Heart right ventricle (tissue), 16 donors: ENCODE data around the gene CPNE5. TPM values are rescaled to one million over a fixed set of nuclear protein-coding genes. Genes with fewer than 3 reads are reported as not detected.

Experiments
- ATAC-seq, 8 donors: fragments of 200-7000 bp; cut with Tn5 transposase; one replicate each; pipeline ENCODE4 v1.9.1; 2020; ENCODE audit warnings: mild to moderate bottlenecking in 8 of 8, moderate library complexity in 8 of 8, moderate number of reproducible peaks in 1 of 8
- DNase-seq, 2 donors: peaks; one replicate each; pipeline ENCODE4 v3.0.0-alpha.2; 2020
- H3K27ac ChIP-seq, 10 donors: fragments of 200-600 bp; sonication (generic) in 2 of 10; one replicate each; pipeline versions ENCODE4 v1.5.0 to v1.8.0; 2020 to 2022; ENCODE audit warnings: mild to moderate bottlenecking in 3 of 10
- H3K27me3 ChIP-seq, 7 donors: fragments of 200-600 bp; one replicate each; pipeline ENCODE4 v1.8.0; 2021 to 2022; ENCODE audit warnings: mild to moderate bottlenecking in 2 of 7
- H3K36me3 ChIP-seq, 9 donors: fragments of 200-600 bp; sonication (generic) in 1 of 9; one replicate each; pipeline versions ENCODE4 v1.5.0 to v1.8.0; 2020 to 2022; ENCODE audit warnings: mild to moderate bottlenecking in 2 of 9
- H3K4me1 ChIP-seq, 9 donors: fragments of 200-600 bp; sonication (generic) in 1 of 9; one replicate each; pipeline versions ENCODE4 v1.5.0 to v1.8.0; 2020 to 2022; ENCODE audit warnings: mild to moderate bottlenecking in 4 of 9
- H3K4me3 ChIP-seq, 10 donors: fragments of 200-600 bp; sonication (generic) in 2 of 10; one replicate each; pipeline versions ENCODE4 v1.5.0 to v1.8.0; 2020 to 2022; ENCODE audit warnings: mild to moderate bottlenecking in 7 of 10, moderate library complexity in 2 of 10
- H3K9me3 ChIP-seq, 11 donors: fragments of 200-600 bp in 10 of 11; sonication (generic) in 2 of 11; one replicate each; pipeline versions ENCODE4 v1.5.0 to v1.8.0; 2013 to 2022; ENCODE audit warnings: mild to moderate bottlenecking in 2 of 11, control low read depth in 1 of 11, moderate library complexity in 1 of 11
- WGBS, 2 donors: extraction: QIAGEN DNeasy Blood & Tissue Kit; methylation state at CpG; one replicate each; pipeline ENCODE4 v1.1.7; 2013; ENCODE audit warnings: inconsistent platforms in 1 of 2; 5-methylcytosine and 5-hydroxymethylcytosine counted together
- intact Hi-C, 10 donors: fragments of 100-400 bp; cut with DNase I; formaldehyde crosslinking; loops; one replicate each; pipeline versions ENCODE4 v1.11.1 to v1.14.2; 2022
- polyA plus RNA-seq, 2 donors: library from polyadenylated mRNA; stranded (reverse); fragments of 200-250 nt; gene quantifications; one replicate each; pipeline ENCODE4 v1.2.3, GENCODE V29; 2013
- total RNA-seq, 10 donors: library from RNA; stranded (reverse); fragmentation: NEBNext Ultra II Directional in 3 of 10; extraction: Animal tissue kit (Norgen Biotek cat#: 25700) in 3 of 10; gene quantifications; one replicate each; pipeline versions ENCODE4 v1.2.1 to v1.2.4, GENCODE V29; 2021 to 2023
- TF ChIP-seq, protein P1 (sequence below), 9 donors: fragments of 200-600 bp; sonication (generic) in 2 of 9; IDR thresholded peaks; one replicate each; pipeline versions ENCODE4 v1.5.0 to v1.8.0; 2021 to 2022; ENCODE audit warnings: antibody characterized with exemption in 9 of 9, mild to moderate bottlenecking in 5 of 9, moderate library complexity in 1 of 9
- donor health status: Arrhythmogenic right ventricular cardiomyopathy.
- donor health status: ischemic (EF 13 %, LVEDD 7.1; RV severe dilation, severe dysfunction).
- donor health status: healthy with polysubstance abuse.
- donor health status: DM: no; HTN: yes; CAD: no.
- donor health status: DM: no; HTN: no; CAD: no.
- donor health status: ischemic (EF 25% LVEDD 6.9; RV normal size, moderate dysfunction).
- donor health status: ischemic (EF 25% LVEDD 5.7; RV mildly dilated, moderate dysfunction).
- donor health status: healthy.
- donor health status: DM: yes; HTN: yes; CAD: no.
- donor health status: Ischemic cardiomyopathy.
- donor health status: ischemic (EF 35%, LVEDD 5.7; RV mildly dilated, moderate dysfunction).
- donor health status: nonischemic (EF 11% LVEDD 7.7; RV severe dilation, severe dysfunction).
- donor health status: DM: yes; HTN: yes; CAD: no.
- donor health status: PGD.
- donor health status: ischemic (EF 29% LVEDD 5.4; RV normal size, mild dysfunction).
- donor health status: nonischemic (EF 23%, LVEDD 6.1; RV moderate dilation, normal function).

Gene CPNE5
- total and polyA plus RNA-seq, 12 donors = 2.8 to 98.2 (median 24.4) TPM

DNA sequence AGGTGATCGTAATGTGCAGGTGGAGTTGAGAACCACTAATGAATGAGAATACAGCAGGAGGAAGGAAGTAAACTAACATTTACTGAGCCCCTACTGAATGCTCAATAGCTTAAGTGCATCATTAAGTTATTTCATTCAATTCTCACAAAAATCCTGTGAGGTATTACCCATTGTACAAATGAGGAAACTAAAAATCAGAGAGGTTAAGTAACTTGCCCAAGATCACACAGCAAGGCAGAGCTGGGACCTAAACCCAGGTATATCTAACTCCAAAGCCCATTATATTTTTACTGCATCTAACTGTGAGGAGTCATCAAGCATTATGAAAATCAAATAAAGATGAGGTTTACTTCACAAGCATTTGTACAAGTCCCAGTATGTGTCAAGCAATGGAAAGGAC is 35.3 kb downstream of the CPNE5 start:
- 75 to 85% methylated on average over 1 of the region's 1 CpG for WGBS, 2 donors
- H3K4me3 ChIP-seq = no peak overlapping the region
- DNase-seq = no peak
- H3K27me3 ChIP-seq = no peaks in the 10 kb centered on the region
- H3K36me3 ChIP-seq = peaks cover 0 to 6% (median 0%) of the 10 kb centered on the region in 9 donors
- no peaks in the 10 kb centered on the region for H3K9me3 ChIP-seq
- no peak overlapping the region for H3K27ac ChIP-seq
- TF ChIP-seq, protein P1, sequence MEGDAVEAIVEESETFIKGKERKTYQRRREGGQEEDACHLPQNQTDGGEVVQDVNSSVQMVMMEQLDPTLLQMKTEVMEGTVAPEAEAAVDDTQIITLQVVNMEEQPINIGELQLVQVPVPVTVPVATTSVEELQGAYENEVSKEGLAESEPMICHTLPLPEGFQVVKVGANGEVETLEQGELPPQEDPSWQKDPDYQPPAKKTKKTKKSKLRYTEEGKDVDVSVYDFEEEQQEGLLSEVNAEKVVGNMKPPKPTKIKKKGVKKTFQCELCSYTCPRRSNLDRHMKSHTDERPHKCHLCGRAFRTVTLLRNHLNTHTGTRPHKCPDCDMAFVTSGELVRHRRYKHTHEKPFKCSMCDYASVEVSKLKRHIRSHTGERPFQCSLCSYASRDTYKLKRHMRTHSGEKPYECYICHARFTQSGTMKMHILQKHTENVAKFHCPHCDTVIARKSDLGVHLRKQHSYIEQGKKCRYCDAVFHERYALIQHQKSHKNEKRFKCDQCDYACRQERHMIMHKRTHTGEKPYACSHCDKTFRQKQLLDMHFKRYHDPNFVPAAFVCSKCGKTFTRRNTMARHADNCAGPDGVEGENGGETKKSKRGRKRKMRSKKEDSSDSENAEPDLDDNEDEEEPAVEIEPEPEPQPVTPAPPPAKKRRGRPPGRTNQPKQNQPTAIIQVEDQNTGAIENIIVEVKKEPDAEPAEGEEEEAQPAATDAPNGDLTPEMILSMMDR (IDR thresholded peaks at IDR 0.05) = no peak
- ATAC-seq = no peak
- intact Hi-C loops = no loop called here
- peaks cover 0 to 9% (median 0%) of the 10 kb centered on the region in 9 donors for H3K4me1 ChIP-seq

DNA sequence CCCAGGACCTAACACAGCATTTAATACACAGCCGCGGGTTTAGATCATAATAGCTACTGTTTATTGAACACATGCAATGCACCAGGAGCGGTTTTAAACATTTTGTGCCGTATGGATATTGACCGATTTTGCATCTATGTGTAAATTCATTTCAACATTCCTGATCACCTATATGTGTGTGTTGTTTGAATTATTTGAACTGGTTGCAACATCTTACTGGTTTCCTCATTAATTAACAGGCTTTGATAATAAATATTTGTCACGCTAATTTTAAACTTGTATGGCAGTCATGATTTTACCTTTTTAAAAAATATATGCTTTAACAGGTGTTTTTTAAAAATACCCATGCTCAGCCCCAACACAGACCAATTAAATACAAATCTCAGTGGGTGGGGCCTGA is 35.8 kb downstream of the CPNE5 start:
- Histone ChIP-seq H3K27ac (no peak overlapping the region), H3K4me1 (peaks cover 0 to 9% (median 0%) of the 10 kb centered on the region in 9 donors), H3K4me3 (no peak overlapping the region), H3K9me3 (no peaks in the 10 kb centered on the region), H3K36me3 (peaks cover 0 to 7% (median 0%) of the 10 kb centered on the region in 9 donors), H3K27me3 (no peaks in the 10 kb centered on the region)
- 98% methylated on average over 6 of the region's 6 CpGs for WGBS, 2 donors
- intact Hi-C loops = no loop called here
- DNase-seq (no peak), ATAC-seq (no peak)
- TF ChIP-seq, protein P1 (IDR thresholded peaks at IDR 0.05) = no peak

DNA sequence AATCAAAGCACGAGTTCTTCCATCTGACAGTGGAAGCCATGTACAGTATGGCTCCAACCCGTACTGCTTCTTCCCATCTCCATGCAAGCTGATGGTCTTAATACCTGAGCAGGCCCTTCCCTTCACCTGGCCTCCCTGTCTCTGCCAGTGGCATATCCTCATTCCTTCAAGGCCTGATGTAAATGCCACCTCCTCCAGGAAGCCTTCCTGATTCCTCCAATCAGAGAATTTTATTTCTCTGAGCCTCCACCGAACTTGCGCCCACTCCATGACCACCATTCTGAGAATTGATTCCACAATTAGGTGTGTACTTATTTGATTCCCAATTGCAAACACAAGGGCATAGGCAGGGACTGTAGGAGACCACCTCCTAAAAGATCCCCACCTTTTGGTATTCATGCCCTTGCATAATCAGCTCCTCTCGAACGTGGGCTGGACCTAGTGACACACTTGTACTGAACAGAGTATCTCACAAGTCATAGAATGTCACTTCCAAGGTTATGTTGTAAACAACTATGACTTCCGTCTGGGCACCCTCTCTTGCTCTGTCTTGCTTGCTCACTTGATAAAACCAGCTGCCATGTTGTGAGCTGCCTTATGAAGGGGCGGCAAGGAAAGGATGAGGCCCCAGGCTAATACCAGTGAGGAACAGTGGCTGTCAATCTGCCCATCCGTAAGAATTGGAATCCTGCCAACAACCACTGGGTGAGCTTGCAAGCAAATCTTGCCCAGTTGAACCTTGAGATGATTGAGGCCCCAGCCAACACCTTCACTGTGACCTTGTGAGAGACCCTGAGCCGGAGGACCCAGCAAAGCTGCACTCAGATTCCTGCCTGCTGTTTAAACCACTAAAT is 38.8 kb downstream of the CPNE5 start:
- H3K27me3 ChIP-seq = no peaks in the 10 kb centered on the region
- no peaks in the 10 kb centered on the region for H3K9me3 ChIP-seq
- DNase-seq = no peak
- intact Hi-C loops = no loop called here
- TF ChIP-seq, protein P1 (IDR thresholded peaks at IDR 0.05) = no peak
- ATAC-seq = no peak
- 75 to 78% methylated on average over 10 of the region's 10 CpGs for WGBS, 2 donors
- H3K27ac ChIP-seq = no peak overlapping the region
- no peak overlapping the region for H3K4me3 ChIP-seq
- H3K4me1 ChIP-seq = peaks cover 0 to 9% (median 0%) of the 10 kb centered on the region in 9 donors
- peaks cover 0 to 19% (median 0%) of the 10 kb centered on the region in 9 donors for H3K36me3 ChIP-seq

DNA sequence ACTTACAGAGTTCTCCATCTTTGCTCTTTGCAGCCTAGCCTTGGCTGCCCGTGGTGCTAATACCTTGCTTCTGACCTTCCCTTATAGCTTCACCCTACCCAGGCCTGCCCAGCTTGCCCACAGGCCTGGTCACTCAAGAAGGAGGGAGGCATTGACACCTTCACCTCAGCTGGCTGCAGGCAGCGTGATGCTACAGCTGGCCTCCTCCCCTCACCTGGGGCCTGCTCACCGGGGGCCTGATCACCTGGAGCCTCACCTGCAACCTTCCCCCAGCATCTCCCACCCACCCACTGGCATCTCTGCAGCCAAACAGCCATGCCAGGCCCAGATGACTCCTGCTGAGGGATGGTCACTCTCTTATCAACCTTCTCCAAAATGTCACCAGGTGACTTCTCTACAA is 40.4 kb downstream of the CPNE5 start:
- WGBS, 2 donors = 90 to 92% methylated on average over 3 of the region's 3 CpGs
- Histone ChIP-seq H3K36me3 (peaks cover 0 to 19% (median 0%) of the 10 kb centered on the region in 9 donors), H3K27me3 (no peaks in the 10 kb centered on the region), H3K9me3 (no peaks in the 10 kb centered on the region), H3K4me1 (peaks cover 0 to 6% (median 0%) of the 10 kb centered on the region in 9 donors), H3K27ac (no peak overlapping the region), H3K4me3 (no peak overlapping the region)
- intact Hi-C loops = no loop called here
- no peak for DNase-seq
- no peak for ATAC-seq
- TF ChIP-seq, protein P1 (IDR thresholded peaks at IDR 0.05) = no peak
